H1 (cell line): ENCODE measurements around the gene AQP6. TPM values are rescaled to one million over a fixed set of nuclear protein-coding genes. Genes with fewer than 3 reads are reported as not detected.

ENCODE experiments used
- CTCF ChIA-PET: fragments of 300-600 bp; sonication (Branson Sonifier 250); formaldehyde crosslinking; loops from one replicate; lab custom pipeline; 2021; ENCODE audit not compliant: partially characterized antibody; lab: Charles Lee
- POLR2A ChIA-PET: fragments of 300-600 bp; sonication (Branson Sonifier 250); formaldehyde crosslinking; loops from one replicate; lab custom pipeline; 2021; ENCODE audit warnings: inconsistent platforms; ENCODE audit not compliant: partially characterized antibody; lab: Charles Lee
- DNase-seq, 2 experiments: peaks; one replicate each; pipeline versions ENCODE4 v3.0.0 to v3.0.0-alpha.2; 2010 to 2022; ENCODE audit warnings: low spot score in 2 of 2, low read depth in 1 of 2, mixed read lengths in 1 of 2
- FAIRE-seq: peaks from 2 replicates; lab custom pipeline; 2011; peaks lifted over from hg19 to GRCh38; lab: Jason Lieb, UNC
- H2AFZ ChIP-seq: 2 replicates; pipeline ENCODE4 v1.8.1; 2012; ENCODE audit warnings: low read length, inconsistent platforms
- H2AK5ac ChIP-seq: 2 replicates; pipeline ENCODE4 v1.6.1; 2013; ENCODE audit warnings: low read depth, low read length
- H2BK120ac ChIP-seq: replicated peaks from 2 replicates; pipeline ENCODE3; 2013; ENCODE audit warnings: low read depth, low read length, inconsistent platforms
- H2BK12ac ChIP-seq: 2 replicates; pipeline ENCODE4 v1.6.1; 2013; ENCODE audit warnings: low read depth, low read length
- H2BK15ac ChIP-seq: 2 replicates; pipeline ENCODE4 v1.6.1; 2013; ENCODE audit warnings: low read length
- H2BK20ac ChIP-seq: 2 replicates; pipeline ENCODE4 v1.6.1; 2013; ENCODE audit warnings: low read length
- H2BK5ac ChIP-seq: 2 replicates; pipeline ENCODE4 v1.6.1; 2013; ENCODE audit warnings: low read depth, low read length
- H3K14ac ChIP-seq: 2 replicates; pipeline ENCODE4 v1.6.1; 2013; ENCODE audit warnings: inconsistent platforms; ENCODE audit not compliant: insufficient read length
- H3K18ac ChIP-seq: 2 replicates; pipeline ENCODE4 v1.6.1; 2013; ENCODE audit warnings: low read length; ENCODE audit errors: extremely low read depth
- H3K23ac ChIP-seq: 2 replicates; pipeline ENCODE4 v1.6.1; 2013; ENCODE audit warnings: inconsistent platforms; ENCODE audit not compliant: insufficient read length
- H3K23me2 ChIP-seq: 2 replicates; pipeline ENCODE4 v1.6.1; 2013; ENCODE audit warnings: low read depth, low read length
- H3K27ac ChIP-seq: 2 replicates; pipeline ENCODE4 v1.6.1; 2011; ENCODE audit warnings: low read depth, low read length, inconsistent platforms
- H3K27me3 ChIP-seq, 4 experiments: replicated peaks in 1 of 4; 1 replicate in 1 of 4; 2 replicates in 3 of 4; pipeline versions ENCODE4 v1.6.1 to v1.8.1; 2011 to 2013; ENCODE audit warnings: low read length in 3 of 4, mild to moderate bottlenecking in 3 of 4, inconsistent platforms in 2 of 4, mixed read lengths in 2 of 4, moderate library complexity in 1 of 4; ENCODE audit not compliant: control insufficient read depth in 3 of 4, insufficient read depth in 3 of 4; ENCODE audit errors: extremely low read depth in 1 of 4
- H3K36me3 ChIP-seq, 4 experiments: 2 replicates each; pipeline versions ENCODE4 v1.6.1 to v1.8.1; 2011 to 2013; ENCODE audit warnings: mild to moderate bottlenecking in 4 of 4, low read length in 3 of 4, moderate library complexity in 2 of 4, control low read depth in 1 of 4, inconsistent platforms in 1 of 4; ENCODE audit not compliant: insufficient read depth in 4 of 4, control insufficient read depth in 2 of 4
- H3K4ac ChIP-seq: replicated peaks from 2 replicates; pipeline ENCODE3; 2013; ENCODE audit warnings: low read length, low read depth, mixed read lengths, inconsistent platforms; ENCODE audit not compliant: insufficient read length
- H3K4me1 ChIP-seq, 4 experiments: replicated peaks in 1 of 4; 1 replicate in 1 of 4; 2 replicates in 3 of 4; pipeline versions ENCODE4 v1.6.1 to v1.8.1; 2011 to 2013; ENCODE audit warnings: low read length in 3 of 4, inconsistent platforms in 2 of 4, mixed read lengths in 1 of 4; ENCODE audit not compliant: insufficient read depth in 4 of 4, control insufficient read depth in 3 of 4
- H3K4me2 ChIP-seq, 2 experiments: 2 replicates each; pipeline versions ENCODE4 v1.6.1 to v1.8.1; 2011 to 2013; ENCODE audit warnings: low read depth in 2 of 2, low read length in 2 of 2, control low read depth in 1 of 2, inconsistent platforms in 1 of 2, mild to moderate bottlenecking in 1 of 2; ENCODE audit not compliant: insufficient read depth in 1 of 2
- H3K4me3 ChIP-seq, 4 experiments: fragments of 200-600, 300-600 bp in 1 of 4; sonication (generic), shearing (Covaris generic), sonication (Bioruptor Twin) in 1 of 4; 2 replicates each; pipeline versions ENCODE4 v1.5.1 to v1.8.1; 2011 to 2016; ENCODE audit warnings: low read length in 4 of 4, low read depth in 3 of 4, control low read depth in 2 of 4, inconsistent platforms in 2 of 4, mild to moderate bottlenecking in 2 of 4, mixed read lengths in 1 of 4, moderate library complexity in 1 of 4; ENCODE audit not compliant: insufficient read depth in 2 of 4; ENCODE audit errors: extremely low read depth in 1 of 4
- H3K56ac ChIP-seq: replicated peaks from 2 replicates; pipeline ENCODE3; 2013; ENCODE audit warnings: low read depth, mild to moderate bottlenecking, mixed read lengths, low read length, inconsistent platforms; ENCODE audit not compliant: insufficient read length
- H3K79me1 ChIP-seq: 2 replicates; pipeline ENCODE4 v1.6.1; 2013; ENCODE audit warnings: low read depth, low read length, control low read depth
- H3K79me2 ChIP-seq, 2 experiments: 2 replicates each; pipeline versions ENCODE4 v1.6.1 to v1.8.1; 2012 to 2013; ENCODE audit warnings: low read length in 2 of 2, mild to moderate bottlenecking in 2 of 2, inconsistent platforms in 1 of 2; ENCODE audit not compliant: insufficient read depth in 2 of 2, control insufficient read depth in 1 of 2
- H3K9ac ChIP-seq, 4 experiments: replicated peaks in 1 of 4; 1 replicate in 1 of 4; 2 replicates in 3 of 4; pipeline versions ENCODE4 v1.6.1 to v1.8.1; 2011 to 2013; ENCODE audit warnings: low read depth in 3 of 4, low read length in 3 of 4, control low read depth in 2 of 4, mild to moderate bottlenecking in 2 of 4, moderate library complexity in 2 of 4, inconsistent platforms in 1 of 4; ENCODE audit errors: extremely low read depth in 1 of 4
- H3K9me3 ChIP-seq, 2 experiments: 2 replicates each; pipeline versions ENCODE4 v1.6.1 to v1.8.1; 2012 to 2013; ENCODE audit warnings: mild to moderate bottlenecking in 2 of 2, moderate library complexity in 2 of 2, control low read depth in 1 of 2, inconsistent platforms in 1 of 2, low read depth in 1 of 2, low read length in 1 of 2, mixed read lengths in 1 of 2; ENCODE audit not compliant: insufficient read depth in 2 of 2
- H4K20me1 ChIP-seq, 2 experiments: replicated peaks in 1 of 2; 2 replicates each; pipeline versions ENCODE3 to v1.8.1; 2011 to 2013; ENCODE audit warnings: inconsistent platforms in 2 of 2, low read length in 2 of 2, mild to moderate bottlenecking in 1 of 2; ENCODE audit not compliant: insufficient read depth in 2 of 2, control insufficient read depth in 1 of 2
- H4K5ac ChIP-seq: 2 replicates; pipeline ENCODE4 v1.6.1; 2013; ENCODE audit warnings: low read length, low read depth, mixed read lengths, inconsistent platforms; ENCODE audit not compliant: insufficient read length
- H4K8ac ChIP-seq: 2 replicates; pipeline ENCODE4 v1.8.0; 2013; ENCODE audit warnings: mild to moderate bottlenecking, moderate library complexity, low read length, inconsistent platforms; ENCODE audit not compliant: insufficient read depth; ENCODE audit errors: extremely low read depth
- H4K91ac ChIP-seq: replicated peaks from 2 replicates; pipeline ENCODE3; 2013; ENCODE audit warnings: low read length, mixed read lengths, inconsistent platforms; ENCODE audit not compliant: insufficient read length
- BACH1 ChIP-seq: IDR thresholded peaks from 2 replicates; pipeline ENCODE4 v1.6.1; 2012; ENCODE audit warnings: low read length, improper control_type of control experiment
- EGR1 ChIP-seq: IDR thresholded peaks from 2 replicates; pipeline ENCODE4 v1.6.1; 2011; ENCODE audit warnings: low read depth, low read length, borderline replicate concordance
- WGBS, 2 experiments: shearing (Covaris generic) in 1 of 2; methylation state at CpG; one replicate each; pipeline versions ENCODE4 v1.1.6 to v1.1.7; 2013 to 2015; ENCODE audit warnings: low lambda C conversion rate in 2 of 2, mixed read lengths in 2 of 2, inconsistent platforms in 1 of 2, low coverage in 1 of 2, missing lambda C conversion rate in 1 of 2; ENCODE audit not compliant: insufficient replicate concordance in 2 of 2, insufficient coverage in 1 of 2, insufficient read length in 1 of 2; ENCODE audit errors: extremely low coverage in 1 of 2, missing lambda C conversion rate in 1 of 2; 5-methylcytosine and 5-hydroxymethylcytosine counted together
- polyA plus RNA-seq, 7 experiments: library from polyadenylated mRNA; depleted of rRNA in 3 of 7; stranded (reverse) in 5 of 7; unstranded in 2 of 7; fragments of >200 nt in 5 of 7; fragments of 200-250 nt in 2 of 7; gene quantifications; 1 replicate in 5 of 7; 2 replicates in 1 of 7; 4 replicates in 1 of 7; pipeline versions ENCODE4 v1.2.1 to v1.2.3, GENCODE V29; 2011 to 2013; ENCODE audit warnings: missing spikeins in 2 of 7, mixed read lengths in 2 of 7
- total RNA-seq: library from RNA; stranded (reverse); fragmentation: NEBNext Ultra II Directional; extraction: Animal tissue kit (Norgen Biotek cat#: 25700); gene quantifications from 2 replicates; pipeline ENCODE4 v1.2.1, GENCODE V29; 2021

AQP6 gene
- total and polyA plus RNA-seq, 2 of the 8 experiments (the other 6 are each of a cell fraction or from before 2014, with no cell fraction given) = 0.03 to 0.17 TPM

GRCh38 chr12:49934505-49934904 lies 38.2 kb upstream of the AQP6 start:
- TF ChIP-seq BACH1 (no peak), EGR1 (no peak)
- H3K4ac ChIP-seq = no peak overlapping the region
- no peak overlapping the region for H2BK20ac ChIP-seq
- H3K79me1 ChIP-seq = no peaks in the 10 kb centered on the region
- no peak overlapping the region for H3K9ac ChIP-seq
- no peak overlapping the region for H4K91ac ChIP-seq
- no peaks in the 10 kb centered on the region for H3K23me2 ChIP-seq
- no peaks in the 10 kb centered on the region for H3K79me2 ChIP-seq
- H3K4me1 ChIP-seq = no peaks in the 10 kb centered on the region
- no peak overlapping the region; the same call in 1 of the 2 replicates for H2AK5ac ChIP-seq
- no peaks in the 10 kb centered on the region for H4K20me1 ChIP-seq
- POLR2A ChIA-PET = no interaction called here
- H2AFZ ChIP-seq = no peak overlapping the region
- FAIRE-seq (no peak), DNase-seq (no peak)
- H3K56ac ChIP-seq = no peak overlapping the region
- WGBS, 2 experiments = 93% methylated on average over 3 of the region's 3 CpGs; no CpG with 5 or more reads in 1 of the 2 experiments
- no peak overlapping the region for H3K4me3 ChIP-seq
- no peak overlapping the region for H2BK12ac ChIP-seq
- H3K27ac ChIP-seq = no peak overlapping the region
- no peak overlapping the region for H2BK120ac ChIP-seq
- H3K18ac ChIP-seq = no peak overlapping the region
- H4K5ac ChIP-seq = no peak overlapping the region
- H3K9me3 ChIP-seq = no peaks in the 10 kb centered on the region
- no peak overlapping the region for H3K4me2 ChIP-seq
- no peak overlapping the region for H2BK15ac ChIP-seq
- H3K36me3 ChIP-seq = no peaks in the 10 kb centered on the region
- no peak overlapping the region for H3K23ac ChIP-seq
- no peak overlapping the region for H2BK5ac ChIP-seq
- no peak overlapping the region for H3K14ac ChIP-seq
- no peaks in the 10 kb centered on the region; a peak in 1 of 7 replicates for H3K27me3 ChIP-seq
- no peak overlapping the region for H4K8ac ChIP-seq
- CTCF ChIA-PET = interaction anchor here (1.2 to 6.5 kb wide), 4 partner anchors 9 to 68 kb away, joined by 4 to 53 read pairs (median 16); no protein-coding TSS in a partner anchor
